Neuronal stem cell (in vitro differentiated cells): ENCODE results near the gene GPR3.
"Not testable (repeated sequence)": the region's sequence is repeated elsewhere in the genome, so short reads cannot be mapped to it uniquely, and the experiment has no call there.

Experiments used
- DNase-seq: peaks from one replicate; pipeline ENCODE4 v3.0.0-alpha.2; 2013; ENCODE audit warnings: low spot score
- H2AFZ ChIP-seq: one replicate; pipeline ENCODE4 v1.6.1; 2013; ENCODE audit warnings: mild to moderate bottlenecking, low read length, inconsistent platforms
- H2AK5ac ChIP-seq: 2 replicates; pipeline ENCODE4 v1.6.1; 2013; ENCODE audit warnings: low read depth, mild to moderate bottlenecking, inconsistent platforms, low read length, moderate library complexity, mixed read lengths
- H2BK120ac ChIP-seq: 2 replicates; pipeline ENCODE4 v1.6.1; 2013; ENCODE audit warnings: low read depth, mild to moderate bottlenecking, inconsistent platforms, low read length, moderate library complexity, mixed read lengths
- H2BK12ac ChIP-seq: one replicate; pipeline ENCODE4 v1.6.1; 2013; ENCODE audit warnings: low read length, inconsistent platforms
- H2BK15ac ChIP-seq: 2 replicates; pipeline ENCODE4 v1.6.1; 2013; ENCODE audit warnings: mild to moderate bottlenecking, low read length, inconsistent platforms, mixed read lengths
- H2BK5ac ChIP-seq: one replicate; pipeline ENCODE4 v1.6.1; 2013; ENCODE audit warnings: inconsistent platforms, mild to moderate bottlenecking, low read length, moderate library complexity
- H3K14ac ChIP-seq: one replicate; pipeline ENCODE4 v1.6.1; 2013; ENCODE audit warnings: low read length, inconsistent platforms
- H3K18ac ChIP-seq: 2 replicates; pipeline ENCODE4 v1.6.1; 2013; ENCODE audit warnings: low read length, inconsistent platforms
- H3K23ac ChIP-seq: 2 replicates; pipeline ENCODE4 v1.6.1; 2013; ENCODE audit warnings: low read depth, mild to moderate bottlenecking, mixed read lengths, low read length, inconsistent platforms; ENCODE audit not compliant: poor library complexity
- H3K27ac ChIP-seq: replicated peaks from 3 replicates; pipeline ENCODE4 v1.5.1; 2013; ENCODE audit warnings: low read length, inconsistent platforms
- H3K27me3 ChIP-seq, 3 experiments: 2 replicates each; pipeline ENCODE4 v1.6.1; 2013; ENCODE audit warnings: low read length in 3 of 3, mild to moderate bottlenecking in 2 of 3, inconsistent platforms in 1 of 3, low read depth in 1 of 3, mixed read lengths in 1 of 3, moderate library complexity in 1 of 3; ENCODE audit not compliant: control insufficient read depth in 3 of 3, insufficient read depth in 3 of 3
- H3K36me3 ChIP-seq, 2 donors: replicated peaks in 1 of 2; 2 replicates each; pipeline ENCODE4 v1.6.1; 2013; ENCODE audit warnings: low read length in 2 of 2; ENCODE audit not compliant: control insufficient read depth in 2 of 2, insufficient read depth in 2 of 2
- H3K4ac ChIP-seq: 2 replicates; pipeline ENCODE4 v1.6.1; 2013; ENCODE audit warnings: inconsistent platforms, mild to moderate bottlenecking, low read length, moderate library complexity
- H3K4me1 ChIP-seq, 2 donors: 1 replicate in 1 of 2; 2 replicates in 1 of 2; pipeline ENCODE4 v1.6.1; 2013; ENCODE audit warnings: low read length in 2 of 2, low read depth in 1 of 2; ENCODE audit not compliant: control insufficient read depth in 2 of 2, insufficient read depth in 1 of 2
- H3K4me2 ChIP-seq: one replicate; pipeline ENCODE4 v1.6.1; 2013; ENCODE audit warnings: mild to moderate bottlenecking, low read length, inconsistent platforms; ENCODE audit not compliant: insufficient read depth, poor library complexity, severe bottlenecking
- H3K4me3 ChIP-seq, 2 donors: 2 replicates each; pipeline ENCODE4 v1.5.1; 2013; ENCODE audit warnings: low read length in 2 of 2, mild to moderate bottlenecking in 2 of 2, inconsistent platforms in 1 of 2, moderate library complexity in 1 of 2
- H3K79me1 ChIP-seq: one replicate; pipeline ENCODE4 v1.6.1; 2013; ENCODE audit warnings: low read depth, mild to moderate bottlenecking, inconsistent platforms, low read length, moderate library complexity
- H3K9ac ChIP-seq: one replicate; pipeline ENCODE4 v1.6.1; 2013; ENCODE audit warnings: mild to moderate bottlenecking, low read depth, low read length, inconsistent platforms; ENCODE audit not compliant: poor library complexity
- H3K9me3 ChIP-seq, 2 donors: replicated peaks in 1 of 2; 2 replicates each; pipeline versions ENCODE3 to v1.6.1; 2013; ENCODE audit warnings: low read length in 2 of 2, mild to moderate bottlenecking in 2 of 2, inconsistent platforms in 1 of 2, low read depth in 1 of 2, mixed read lengths in 1 of 2, moderate library complexity in 1 of 2; ENCODE audit not compliant: control insufficient read depth in 2 of 2, insufficient read depth in 1 of 2
- H4K8ac ChIP-seq: one replicate; pipeline ENCODE4 v1.6.1; 2013; ENCODE audit warnings: low read depth, mild to moderate bottlenecking, inconsistent platforms, low read length, moderate library complexity
- H4K91ac ChIP-seq: one replicate; pipeline ENCODE4 v1.6.1; 2013; ENCODE audit warnings: low read length, low read depth, mild to moderate bottlenecking, inconsistent platforms; ENCODE audit not compliant: poor library complexity
- WGBS, 2 donors: extraction: QIAGEN DNeasy Blood & Tissue Kit; methylation state at CpG; one replicate each; pipeline ENCODE4 v1.1.7; 2013; ENCODE audit warnings: missing lambda C conversion rate in 2 of 2, mixed read lengths in 1 of 2; ENCODE audit not compliant: insufficient read length in 2 of 2, insufficient replicate concordance in 1 of 2; ENCODE audit errors: extremely low coverage in 2 of 2; 5-methylcytosine and 5-hydroxymethylcytosine counted together

GPR3 gene

DNA sequence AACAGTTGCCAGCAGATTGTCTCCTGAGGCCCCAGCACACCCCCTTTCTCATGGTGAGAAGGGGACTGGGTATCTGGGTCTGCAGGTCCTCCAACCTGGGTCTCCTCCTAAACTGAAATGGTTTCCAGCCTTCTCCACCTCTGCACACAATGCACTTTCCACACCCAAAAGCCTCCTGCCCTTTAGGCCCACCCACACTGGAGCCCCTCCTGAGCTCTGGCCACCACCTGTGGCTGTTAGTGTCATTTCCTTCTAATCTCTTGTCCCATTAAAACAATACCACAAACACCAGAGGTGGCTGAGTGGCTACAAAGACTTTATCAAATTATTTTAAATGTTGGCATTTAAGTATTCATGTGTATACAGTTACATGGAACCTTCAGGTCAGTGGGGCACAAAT, 11.5 kb downstream of the GPR3 start:
- H3K9me3 ChIP-seq = no peaks in the 10 kb centered on the region
- no peak overlapping the region for H3K9ac ChIP-seq
- H3K4me3 ChIP-seq = no peak overlapping the region
- no peak overlapping the region for H3K4ac ChIP-seq
- no peak overlapping the region for H2BK12ac ChIP-seq
- H3K4me2 ChIP-seq = no peak overlapping the region
- DNase-seq = no peak
- no peaks in the 10 kb centered on the region for H3K79me1 ChIP-seq
- peak overlapping the region; percentile 2 for H4K91ac ChIP-seq
- peak overlapping the region; percentile 81 for H3K18ac ChIP-seq
- peaks cover 9 to 34% of the 10 kb centered on the region in 2 donors for H3K36me3 ChIP-seq
- H3K23ac ChIP-seq = no peak overlapping the region
- H3K27ac ChIP-seq = no peak overlapping the region
- no peak overlapping the region for H4K8ac ChIP-seq
- H2BK5ac ChIP-seq = no peak overlapping the region
- no peak overlapping the region for H2BK120ac ChIP-seq
- H2AFZ ChIP-seq = no peak overlapping the region
- H3K27me3 ChIP-seq = no peaks in the 10 kb centered on the region
- H2AK5ac ChIP-seq = peak overlapping the region; percentile 93
- peaks cover 26 to 54% of the 10 kb centered on the region in 2 donors for H3K4me1 ChIP-seq
- H3K14ac ChIP-seq = no peak overlapping the region
- H2BK15ac ChIP-seq = no peak overlapping the region

- Histone ChIP-seq H3K4me2 (no peak overlapping the region), H2BK12ac (peak overlapping the region; percentile 66), H3K4ac (no peak overlapping the region), H2BK120ac (peak overlapping the region; percentile 69), H2AK5ac (peak overlapping the region; percentile 93), H3K4me3 (no peak overlapping the region), H3K27me3 (no peaks in the 10 kb centered on the region), H3K9ac (no peak overlapping the region), H2BK15ac (peak overlapping the region; percentile 70), H3K23ac (peak overlapping the region; percentile 82), H4K91ac (peak overlapping the region; percentile 60), H3K9me3 (no peaks in the 10 kb centered on the region), H3K36me3 (peaks cover 9 to 43% of the 10 kb centered on the region in 2 donors), H2AFZ (no peak overlapping the region), H3K27ac (peak overlapping the region; percentile 100), H3K4me1 (peaks cover 21 to 45% of the 10 kb centered on the region in 2 donors), H3K79me1 (no peaks in the 10 kb centered on the region), H3K18ac (peak overlapping the region; percentile 89), H4K8ac (no peak overlapping the region), H3K14ac (peak overlapping the region; percentile 67), H2BK5ac (peak overlapping the region; percentile 87)
- no CpG with 5 or more reads among the region's 13 CpGs for whole genome bisulfite sequencing, 2 donors
- no peak for DNase-seq
Observed at GRCh38 chr1:27405074-27405473, 12.7 kb downstream of the GPR3 start.

GRCh38 chr1:27405598-27406361, 13.4 kb downstream of the GPR3 start:
- Histone ChIP-seq H3K4me1 (peaks cover 21 to 40% of the 10 kb centered on the region in 2 donors), H3K18ac (peak overlapping the region; percentile 91), H3K9ac (peak overlapping the region; percentile 80), H2BK15ac (peak overlapping the region; percentile 86), H4K91ac (peak overlapping the region; percentile 88), H3K4ac (peak overlapping the region; percentile 99), H2AK5ac (peak overlapping the region; percentile 98), H3K36me3 (peaks cover 9 to 50% of the 10 kb centered on the region in 2 donors), H2BK5ac (peak overlapping the region; percentile 76), H3K23ac (peak overlapping the region; percentile 26), H3K27ac (peak overlapping the region; percentile 100)
- H4K8ac ChIP-seq, H3K27me3 ChIP-seq, H3K9me3 ChIP-seq, DNase-seq, H2AFZ ChIP-seq, H3K79me1 ChIP-seq, H3K14ac ChIP-seq, H2BK120ac ChIP-seq, H2BK12ac ChIP-seq, H3K4me3 ChIP-seq, H3K4me2 ChIP-seq: not testable (repeated sequence)
- no CpG with 5 or more reads among the region's 18 CpGs for WGBS, 2 donors

DNA sequence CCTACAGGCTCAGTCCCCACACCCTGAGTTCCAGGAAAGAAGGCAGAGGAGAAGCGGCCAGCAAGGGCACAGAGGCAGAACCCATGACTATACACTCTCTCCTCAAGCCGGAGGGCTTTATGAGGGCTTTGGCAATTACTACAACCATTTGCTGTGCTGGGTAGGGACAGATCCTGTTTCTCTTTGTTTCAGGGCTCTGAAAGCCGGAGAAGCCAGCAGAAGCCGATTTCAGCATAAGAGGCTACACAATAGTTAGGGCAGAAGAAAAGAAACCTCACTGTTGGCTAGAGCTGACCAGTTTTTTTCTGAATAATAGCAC, 13.9 kb downstream of the GPR3 start:
- WGBS, 2 donors = no CpG with 5 or more reads among the region's 4 CpGs
- peak overlapping the region; percentile 86 for H2BK15ac ChIP-seq
- no peak overlapping the region for H3K4me3 ChIP-seq
- H3K27ac ChIP-seq = peak overlapping the region; percentile 100
- no peak overlapping the region for H3K14ac ChIP-seq
- no peaks in the 10 kb centered on the region for H3K27me3 ChIP-seq
- H3K36me3 ChIP-seq = peaks cover 11 to 56% of the 10 kb centered on the region in 2 donors
- H4K91ac ChIP-seq = peak overlapping the region; percentile 88
- H2AFZ ChIP-seq = no peak overlapping the region
- peak overlapping the region; percentile 98 for H2AK5ac ChIP-seq
- no peak overlapping the region for H2BK12ac ChIP-seq
- H3K79me1 ChIP-seq = no peaks in the 10 kb centered on the region
- peak overlapping the region; percentile 91 for H3K18ac ChIP-seq
- no peaks in the 10 kb centered on the region for H3K9me3 ChIP-seq
- peak overlapping the region; percentile 76 for H2BK5ac ChIP-seq
- no peak for DNase-seq
- H2BK120ac ChIP-seq = no peak overlapping the region
- peak overlapping the region; percentile 80 for H3K9ac ChIP-seq
- H3K23ac ChIP-seq = peak overlapping the region; percentile 26
- H3K4ac ChIP-seq = peak overlapping the region; percentile 99
- H4K8ac ChIP-seq = no peak overlapping the region
- H3K4me2 ChIP-seq = no peak overlapping the region
- H3K4me1 ChIP-seq = peaks cover 21 to 40% of the 10 kb centered on the region in 2 donors
